ENCODE results near the gene SCLY. TPM values are rescaled to one million over a fixed set of nuclear protein-coding genes. Genes with fewer than 3 reads are reported as not detected.

The SCLY gene
- polyA plus RNA-seq, 2 of the 4 experiments (the other 2 are of a cell fraction) = 19.0 to 28.3 TPM

GRCh38 chr2:238142382-238143205 is 81.8 kb downstream of the SCLY start:
- DNase-seq (ENCODE audit: low read depth in 1 of 2, low spot score in 1 of 2) (no peak), ATAC-seq (peak; percentile 8 to 15; a peak in 3 of 6 replicates), FAIRE-seq (no peak)
- no peak; the same call in 1 of the 2 replicates for TF ChIP-seq MAX (IDR thresholded peaks at IDR 0.05)
- TF ChIP-seq HOXB13 (CRISPR knock-in tag; IDR thresholded peaks at IDR 0.05; ENCODE audit: low read depth) = no peak
- TF ChIP-seq RCOR1 (IDR thresholded peaks at IDR 0.05; ENCODE audit: low read depth, low read length) = no peak
- no peak for TF ChIP-seq NPAS2 (CRISPR knock-in tag; IDR thresholded peaks at IDR 0.05; ENCODE audit: borderline replicate concordance)
- TF ChIP-seq GATA3 (IDR thresholded peaks at IDR 0.05; ENCODE audit: borderline replicate concordance) = no peak
- TF ChIP-seq HDAC2 (IDR thresholded peaks at IDR 0.05) = no peak
- no peak for TF ChIP-seq CBX2 (IDR thresholded peaks at IDR 0.05; ENCODE audit: borderline replicate concordance, low read depth)
- TF ChIP-seq TFCP2L1 (CRISPR knock-in tag; IDR thresholded peaks at IDR 0.05) = no peak
- TF ChIP-seq HEYL (CRISPR knock-in tag; IDR thresholded peaks at IDR 0.05) = no peak
- no peak for TF ChIP-seq HMGXB4 (CRISPR knock-in tag; IDR thresholded peaks at IDR 0.05; ENCODE audit: borderline replicate concordance)
- no peak for TF ChIP-seq ESRRA (IDR thresholded peaks at IDR 0.05; ENCODE audit: borderline replicate concordance, low read length)
- TF ChIP-seq JUNB (IDR thresholded peaks at IDR 0.05) = no peak
- TF ChIP-seq ATOH8 (CRISPR knock-in tag; IDR thresholded peaks at IDR 0.05; ENCODE audit: low read depth) = no peak
- H3K9me3 ChIP-seq = no peaks in the 10 kb centered on the region
- ChIA-PET CTCF (interaction anchor here (0.6 to 1.9 kb wide), 7 partner anchors 9 to 284 kb away, joined by 3 to 6 read pairs (median 4); partner anchors contain the start of gene ERFE), POLR2A (no interaction called here)
- H3K4me1 ChIP-seq = peaks cover 43% of the 10 kb centered on the region
- WGBS (ENCODE audit: missing lambda C conversion rate) = 90% methylated on average over 24 of the region's 30 CpGs
- H3K4me3 ChIP-seq = no peak overlapping the region
- H3K27ac ChIP-seq = peak overlapping the region; percentile 56 to 81; a peak in 5 of 6 replicates
- H3K4me2 ChIP-seq = peak overlapping the region; percentile 63

- 33% methylated on average over 8 of the region's 20 CpGs for WGBS (ENCODE audit: missing lambda C conversion rate)
- peak overlapping the region; percentile 56 to 81; a peak in 5 of 6 replicates for H3K27ac ChIP-seq
- FAIRE-seq (no peak), ATAC-seq (peak; percentile 11 to 36; a peak in 4 of 6 replicates), DNase-seq (ENCODE audit: low read depth in 1 of 2, low spot score in 1 of 2) (peak; percentile 28 to 44)
- no peak overlapping the region for H3K4me3 ChIP-seq
- H3K4me2 ChIP-seq = peak overlapping the region; percentile 63
- ChIA-PET CTCF (interaction anchor here (1.1 to 2.4 kb wide), 5 partner anchors 8 to 219 kb away, joined by 3 to 6 read pairs (median 5); partner anchors contain the start of gene ERFE), POLR2A (no interaction called here)
- peak; percentile 71; the same call in 1 of the 2 replicates for TF ChIP-seq KDM1A (IDR thresholded peaks at IDR 0.05; ENCODE audit: low read depth)
- TF ChIP-seq PHF8 (IDR thresholded peaks at IDR 0.05; ENCODE audit: borderline replicate concordance, low read depth) = no peak
- TF ChIP-seq JUNB (IDR thresholded peaks at IDR 0.05) = peak; percentile 61
- TF ChIP-seq FOSL2 (IDR thresholded peaks at IDR 0.05) = peak; percentile 30; the same call in 1 of the 2 replicates
- TF ChIP-seq FOSL2 (CRISPR knock-in tag; IDR thresholded peaks at IDR 0.05) = peak; percentile 79
- H3K4me1 ChIP-seq = peaks cover 40% of the 10 kb centered on the region
- no peaks in the 10 kb centered on the region for H3K9me3 ChIP-seq
Measured at GRCh38 chr2:238143239-238143951, 82.6 kb downstream of the SCLY start.

- 84% methylated on average over 5 of the region's 5 CpGs for WGBS (ENCODE audit: missing lambda C conversion rate)
- Histone ChIP-seq H3K27ac (peak overlapping the region; percentile 38 to 39; a peak in 2 of 6 replicates), H3K4me2 (no peak overlapping the region; the same call in 2 of the 3 replicates), H3K4me1 (peaks cover 32% of the 10 kb centered on the region), H3K4me3 (no peak overlapping the region), H3K9me3 (no peaks in the 10 kb centered on the region)
- TF ChIP-seq BHLHE40 (IDR thresholded peaks at IDR 0.05; ENCODE audit: low read depth, low read length) = no peak
- TF ChIP-seq ZFP36 (IDR thresholded peaks at IDR 0.05; ENCODE audit: borderline replicate concordance, partially characterized antibody) = peak; percentile 85
- no peak for TF ChIP-seq ESRRA (IDR thresholded peaks at IDR 0.05; ENCODE audit: borderline replicate concordance, low read length)
- no peak for TF ChIP-seq JUN (IDR thresholded peaks at IDR 0.05)
- TF ChIP-seq NR3C1 (IDR thresholded peaks at IDR 0.05) = no peak
- ChIA-PET POLR2A (no interaction called here), CTCF (interaction anchor here (2.4 kb wide), 1 partner anchor 9 kb away, joined by 5 read pairs; no protein-coding TSS in a partner anchor)
- no peak for DNase-seq (ENCODE audit: low read depth in 1 of 2, low spot score in 1 of 2)
- no peak for ATAC-seq
- no peak for FAIRE-seq
Measured at GRCh38 chr2:238144262-238144661, 83.5 kb downstream of the SCLY start.
